Naive thymus-derived CD4-positive, alpha-beta T cell (primary cell): ENCODE data around the gene RHCE. TPM values are rescaled to one million over a fixed set of nuclear protein-coding genes. Genes with fewer than 3 reads are reported as not detected.
"Not testable (repeated sequence)": the region's sequence is repeated elsewhere in the genome, so short reads cannot be mapped to it uniquely, and the experiment has no call there.

Experiments
- ATAC-seq: fragments of 150-1000 bp; cut with Tn5 transposase; 2 replicates; pipeline ENCODE4 v1.10.0; 2021; ENCODE audit warnings: mild to moderate bottlenecking, moderate library complexity
- CTCF ChIA-PET: fragments of 350-600 bp; sonication (Branson Sonifier 250); formaldehyde crosslinking; loops from one replicate; lab custom pipeline; 2021; ENCODE audit warnings: antibody characterized with exemption; lab: Charles Lee
- POLR2A ChIA-PET: fragments of 350-600 bp; sonication (Branson Sonifier 250); formaldehyde crosslinking; loops from one replicate; lab custom pipeline; 2021; ENCODE audit warnings: antibody characterized with exemption, inconsistent platforms; lab: Charles Lee
- DNase-seq, 9 donors: peaks; one replicate each; pipeline versions ENCODE4 v3.0.0 to v3.0.0-alpha.2; 2020 to 2022; ENCODE audit warnings: mixed read lengths in 1 of 9
- H3K27ac ChIP-seq: one replicate; pipeline ENCODE4 v1.7.0; 2013; ENCODE audit warnings: mild to moderate bottlenecking, low read depth, low read length, moderate library complexity
- H3K27me3 ChIP-seq, 2 donors: one replicate each; pipeline ENCODE4 v1.7.0; 2013; ENCODE audit warnings: low read length in 2 of 2, mild to moderate bottlenecking in 2 of 2, moderate library complexity in 2 of 2; ENCODE audit not compliant: control insufficient read depth in 2 of 2, insufficient read depth in 2 of 2
- H3K36me3 ChIP-seq, 3 experiments: 1 replicate in 2 of 3; 2 replicates in 1 of 3; pipeline ENCODE4 v1.7.0; 2013; ENCODE audit warnings: low read length in 3 of 3, mild to moderate bottlenecking in 3 of 3, moderate library complexity in 1 of 3; ENCODE audit not compliant: insufficient read depth in 3 of 3, control insufficient read depth in 2 of 3
- H3K4me1 ChIP-seq, 2 donors: one replicate each; pipeline ENCODE4 v1.7.0; 2013; ENCODE audit warnings: low read length in 2 of 2, mild to moderate bottlenecking in 2 of 2, moderate library complexity in 1 of 2; ENCODE audit not compliant: control insufficient read depth in 2 of 2, insufficient read depth in 2 of 2
- H3K4me3 ChIP-seq: 2 replicates; pipeline ENCODE4 v1.7.0; 2013; ENCODE audit warnings: mild to moderate bottlenecking, low read length
- H3K9me3 ChIP-seq, 3 experiments: 1 replicate in 2 of 3; 2 replicates in 1 of 3; pipeline ENCODE4 v1.7.0; 2013; ENCODE audit warnings: low read length in 3 of 3; ENCODE audit not compliant: control insufficient read depth in 2 of 3
- H3K27ac Mint-ChIP-seq, 9 donors: one replicate each; pipeline ENCODE4 v1.8.0; 2020 to 2022; ENCODE audit warnings: mixed read lengths in 9 of 9, mild to moderate bottlenecking in 8 of 9, moderate library complexity in 5 of 9, inconsistent platforms in 2 of 9
- H3K27me3 Mint-ChIP-seq, 5 donors: one replicate each; pipeline ENCODE4 v1.8.0; 2021 to 2022; ENCODE audit warnings: mixed read lengths in 5 of 5, mild to moderate bottlenecking in 1 of 5
- H3K36me3 Mint-ChIP-seq, 5 donors: one replicate each; pipeline ENCODE4 v1.8.0; 2020 to 2022; ENCODE audit warnings: mixed read lengths in 5 of 5, mild to moderate bottlenecking in 3 of 5, inconsistent platforms in 1 of 5
- H3K4me1 Mint-ChIP-seq, 7 donors: one replicate each; pipeline ENCODE4 v1.8.0; 2020 to 2022; ENCODE audit warnings: mixed read lengths in 7 of 7, mild to moderate bottlenecking in 3 of 7, inconsistent platforms in 1 of 7
- H3K4me3 Mint-ChIP-seq, 10 donors: one replicate each; pipeline ENCODE4 v1.8.0; 2020 to 2022; ENCODE audit warnings: mild to moderate bottlenecking in 10 of 10, mixed read lengths in 10 of 10, moderate library complexity in 6 of 10, inconsistent platforms in 2 of 10
- H3K9me3 Mint-ChIP-seq, 11 donors: one replicate each; pipeline ENCODE4 v1.8.0; 2020 to 2022; ENCODE audit warnings: mixed read lengths in 11 of 11, mild to moderate bottlenecking in 4 of 11, inconsistent platforms in 1 of 11, moderate library complexity in 1 of 11
- intact Hi-C, 2 donors: fragments of 100-400 bp; cut with micrococcal nuclease; formaldehyde crosslinking; loops; one replicate each; pipeline ENCODE4 v1.15.1; 2023
- polyA plus RNA-seq, 2 donors: library from polyadenylated mRNA; unstranded; fragments of 300-500 nt; fragmentation: Illumina TruSeq; gene quantifications; one replicate each; pipeline ENCODE4 v1.2.3, GENCODE V29; 2021
- total RNA-seq, 6 experiments: library from RNA in 5 of 6; stranded (reverse) in 5 of 6; gene quantifications; 1 replicate in 5 of 6; 2 replicates in 1 of 6; pipeline ENCODE4 v1.2.3 and lab custom pipeline; 2021 to 2026

The RHCE gene
- total and polyA plus RNA-seq, 7 experiments from 2014 or later, result 0.40 to 1.3 (median 0.70) TPM; not detected in 1

DNA sequence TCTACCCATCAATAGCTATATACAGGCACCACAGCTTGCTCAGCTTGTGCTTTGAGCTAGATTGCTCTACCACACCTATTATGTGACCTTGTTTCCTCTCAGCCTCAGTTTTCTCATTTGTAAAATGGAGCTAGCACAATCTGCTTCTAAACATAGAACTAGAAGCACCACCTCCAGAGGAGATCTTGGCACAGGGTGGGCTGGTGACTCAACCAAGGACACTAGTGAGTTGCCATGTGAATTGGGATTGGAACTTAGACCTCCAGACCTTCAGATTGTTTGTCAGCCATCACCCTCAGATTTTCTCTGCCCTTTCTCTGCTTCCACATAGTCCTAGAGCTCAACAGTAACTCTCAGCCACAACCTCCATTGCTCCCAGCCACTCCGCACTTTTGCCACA, 7.1 kb upstream of the RHCE start:
- CTCF ChIA-PET, result no interaction called here
- H3K4me3 ChIP-seq, result no peak overlapping the region
- DNase-seq (no peak), ATAC-seq (no peak)
- H3K27me3 Mint-ChIP-seq, result peaks cover 0 to 18% (median 0%) of the 10 kb centered on the region in 5 donors
- peaks cover 2 to 10% of the 10 kb centered on the region in 2 donors for H3K4me1 ChIP-seq
- no peaks in the 10 kb centered on the region for H3K36me3 ChIP-seq
- H3K4me3 Mint-ChIP-seq, result peak overlapping the region in 3 of 10 donors; percentile 3 to 25 (median 11)
- H3K27ac ChIP-seq, result no peak overlapping the region
- H3K27ac Mint-ChIP-seq, result peak overlapping the region in 1 of 9 donors; percentile 5
- intact Hi-C loops, result no loop called here
- no peaks in the 10 kb centered on the region for H3K27me3 ChIP-seq
- POLR2A ChIA-PET, result interaction anchor here (0.7 to 3.6 kb wide), 5 partner anchors 48 to 392 kb away, joined by 3 to 12 read pairs (median 5); partner anchors contain the start of genes MTFR1L and RSRP1
- no peaks in the 10 kb centered on the region for H3K9me3 ChIP-seq
- H3K9me3 Mint-ChIP-seq, result peaks cover 0 to 6% (median 0%) of the 10 kb centered on the region in 11 donors
- peaks cover 0 to 2% (median 0%) of the 10 kb centered on the region in 5 donors for H3K36me3 Mint-ChIP-seq
- peaks cover 11 to 23% (median 18%) of the 10 kb centered on the region in 7 donors for H3K4me1 Mint-ChIP-seq

- intact Hi-C loops, result no loop called here
- Mint-ChIP-seq H3K36me3 (no peaks in the 10 kb centered on the region), H3K4me1 (peaks cover 0 to 12% (median 6%) of the 10 kb centered on the region in 7 donors), H3K27ac (no peak overlapping the region), H3K27me3 (peaks cover 0 to 28% (median 0%) of the 10 kb centered on the region in 5 donors), H3K9me3 (peaks cover 0 to 3% (median 0%) of the 10 kb centered on the region in 11 donors), H3K4me3 (no peak overlapping the region)
- Histone ChIP-seq H3K27ac (no peak overlapping the region), H3K9me3 (no peaks in the 10 kb centered on the region), H3K27me3 (no peaks in the 10 kb centered on the region), H3K36me3 (no peaks in the 10 kb centered on the region), H3K4me1 (peaks cover 0 to 4% of the 10 kb centered on the region in 2 donors), H3K4me3 (no peak overlapping the region)
- no peak for ATAC-seq
- ChIA-PET CTCF (interaction anchor here (0.7 kb wide), 1 partner anchor 43 kb away, joined by 3 read pairs; no protein-coding TSS in a partner anchor), POLR2A (no interaction called here)
- no peak for DNase-seq
These were observed 4.8 kb upstream of the RHCE start for GRCh38 chr1:25425098-25426085.

- H3K36me3 ChIP-seq, CTCF ChIA-PET, ATAC-seq, H3K4me3 ChIP-seq, DNase-seq, H3K4me1 ChIP-seq, H3K27ac ChIP-seq, H3K27me3 ChIP-seq, H3K4me3 Mint-ChIP-seq, H3K36me3 Mint-ChIP-seq, intact Hi-C loops, POLR2A ChIA-PET, H3K27ac Mint-ChIP-seq, H3K9me3 ChIP-seq, H3K9me3 Mint-ChIP-seq, H3K4me1 Mint-ChIP-seq: not testable (repeated sequence)
- peaks cover 0 to 26% (median 0%) of the 10 kb centered on the region in 5 donors for H3K27me3 Mint-ChIP-seq
These were observed 2.6 kb upstream of the RHCE start for GRCh38 chr1:25423206-25423605.

DNA sequence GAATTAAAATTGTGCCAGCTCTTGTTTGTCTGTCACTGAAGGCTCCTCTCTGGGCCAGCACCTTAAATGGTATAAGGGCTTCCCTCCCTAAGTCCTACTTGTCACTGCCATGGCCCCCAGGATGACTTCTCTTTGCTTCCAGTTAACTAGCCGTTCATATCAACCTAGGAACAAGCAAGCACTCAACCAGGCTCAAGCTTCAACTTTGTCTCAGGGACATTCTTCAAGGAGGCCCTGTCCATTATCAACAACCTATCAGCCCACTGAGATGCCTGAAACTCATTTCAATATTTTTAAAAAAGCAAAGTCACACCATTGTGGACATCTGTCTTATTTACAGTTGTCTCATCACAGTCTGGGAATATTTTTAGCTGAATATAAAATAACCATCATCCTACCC, 1.3 kb downstream of the RHCE start:
- ATAC-seq, H3K4me1 ChIP-seq, POLR2A ChIA-PET, H3K4me3 Mint-ChIP-seq, H3K27ac Mint-ChIP-seq, H3K4me3 ChIP-seq, H3K27me3 ChIP-seq, H3K36me3 ChIP-seq, CTCF ChIA-PET, DNase-seq, H3K9me3 Mint-ChIP-seq, H3K9me3 ChIP-seq, H3K27ac ChIP-seq, H3K36me3 Mint-ChIP-seq, intact Hi-C loops, H3K4me1 Mint-ChIP-seq: not testable (repeated sequence)
- H3K27me3 Mint-ChIP-seq, result peaks cover 0 to 30% (median 0%) of the 10 kb centered on the region in 5 donors

- ATAC-seq, H3K4me1 Mint-ChIP-seq, H3K27ac ChIP-seq, H3K27me3 ChIP-seq, H3K36me3 ChIP-seq, H3K36me3 Mint-ChIP-seq, H3K4me1 ChIP-seq, CTCF ChIA-PET, H3K4me3 ChIP-seq, POLR2A ChIA-PET, intact Hi-C loops, H3K27ac Mint-ChIP-seq, H3K9me3 Mint-ChIP-seq, H3K9me3 ChIP-seq, H3K4me3 Mint-ChIP-seq, DNase-seq: not testable (repeated sequence)
- H3K27me3 Mint-ChIP-seq, result peaks cover 0 to 15% (median 0%) of the 10 kb centered on the region in 5 donors
These were observed 3.3 kb downstream of the RHCE start for GRCh38 chr1:25417280-25417679.

- H3K27ac Mint-ChIP-seq, DNase-seq, H3K4me1 ChIP-seq, H3K4me3 ChIP-seq, H3K27me3 ChIP-seq, H3K9me3 Mint-ChIP-seq, H3K4me3 Mint-ChIP-seq, H3K9me3 ChIP-seq, intact Hi-C loops, H3K36me3 Mint-ChIP-seq, H3K36me3 ChIP-seq, H3K27me3 Mint-ChIP-seq, ATAC-seq, POLR2A ChIA-PET, H3K27ac ChIP-seq, H3K4me1 Mint-ChIP-seq, CTCF ChIA-PET: not testable (repeated sequence)
These were observed 6.0 kb downstream of the RHCE start for GRCh38 chr1:25414578-25414977.
